Esophagus mucosa (tissue), 1 donor: Measurements from ENCODE around the gene NELL1. TPM values are rescaled to one million over a fixed set of nuclear protein-coding genes. Genes with fewer than 3 reads are reported as not detected.

ENCODE experiments used
- ATAC-seq: fragments of 200-7000 bp; cut with Tn5 transposase; one replicate; pipeline ENCODE4 v1.9.1; 2020
- total RNA-seq: library from RNA; stranded (reverse); gene quantifications from one replicate; pipeline ENCODE4 v1.2.4, GENCODE V29; 2023
- donor health status: DM: yes; HTN: yes; CAD: no.

NELL1 gene
- total RNA-seq, 1 donor from 2014 or later: not detected

DNA sequence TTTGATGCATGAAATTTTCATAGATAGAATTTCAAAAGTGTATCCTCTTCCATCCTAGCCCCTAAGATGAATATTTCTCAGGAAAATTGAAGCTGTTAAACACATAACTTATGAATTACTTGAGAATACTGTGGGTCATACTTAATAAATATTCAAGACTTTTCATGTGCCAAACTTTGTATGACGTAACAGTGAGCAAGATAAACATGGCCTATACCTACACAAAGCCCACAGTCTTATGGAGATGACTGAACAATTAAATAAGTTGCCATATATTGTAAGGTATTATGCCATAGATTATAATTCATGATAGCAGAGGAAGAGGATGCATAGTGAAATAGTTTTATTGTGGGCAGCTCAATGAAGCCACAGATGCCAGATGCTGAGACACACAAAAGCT lies 902.8 kb downstream of the NELL1 start:
- ATAC-seq: no peak

DNA sequence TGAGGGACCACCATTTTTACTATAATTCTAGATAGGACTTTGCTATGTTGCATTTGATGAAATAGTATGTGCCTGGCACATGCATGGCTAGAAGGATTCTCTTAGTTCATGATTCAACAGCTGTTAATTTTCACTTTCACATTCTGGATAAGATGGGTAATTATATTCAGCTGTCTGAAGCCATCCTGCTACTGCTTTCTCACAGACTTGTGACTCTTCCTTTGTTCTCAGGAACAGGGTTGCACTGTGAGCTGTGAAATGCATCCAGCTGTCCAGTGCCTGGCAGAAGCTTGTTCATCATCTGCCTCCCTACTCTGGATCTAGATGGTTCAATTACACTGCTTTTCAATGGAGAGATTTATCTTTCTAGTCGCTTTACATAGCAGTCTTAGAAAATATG lies 913.4 kb downstream of the NELL1 start:
- ATAC-seq: no peak

DNA sequence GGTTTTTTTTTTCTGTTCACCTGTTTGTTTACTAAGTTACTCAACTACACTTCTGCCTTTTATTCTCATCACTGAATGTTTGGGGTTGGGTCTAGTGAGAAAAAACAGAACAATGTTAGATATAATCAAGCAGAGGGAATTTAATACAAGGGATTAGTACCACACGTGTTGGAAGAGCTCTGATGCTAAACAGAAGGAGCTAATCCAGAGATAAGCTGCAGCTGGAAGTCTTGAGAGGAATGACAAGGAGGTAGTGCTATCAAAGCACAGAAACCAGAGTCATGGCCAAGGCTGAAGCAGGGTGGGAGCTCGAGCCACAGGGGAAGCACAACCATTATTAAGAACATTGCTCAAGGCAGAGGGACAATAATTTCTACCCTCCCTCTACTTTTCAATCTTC lies 919.4 kb downstream of the NELL1 start:
- ATAC-seq: no peak

DNA sequence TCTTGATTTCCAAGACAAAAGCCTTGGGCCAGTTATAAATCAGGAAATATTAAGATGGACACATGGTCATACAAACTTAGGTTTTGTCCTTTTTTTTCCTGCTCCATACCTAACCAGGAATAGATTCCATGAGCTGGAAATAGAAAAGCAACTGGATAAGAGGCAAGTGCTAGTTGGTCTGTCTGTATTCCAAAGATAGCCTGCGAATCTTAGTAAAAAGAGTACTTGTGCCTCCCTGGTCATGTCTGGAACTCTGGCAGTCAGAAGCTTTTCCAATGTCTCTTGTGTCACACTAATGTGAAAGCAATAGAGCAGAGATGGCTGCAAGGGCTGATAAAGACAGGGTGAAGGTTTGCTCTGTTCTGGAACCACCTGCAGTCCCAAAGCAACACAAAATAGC lies 933.3 kb downstream of the NELL1 start:
- no peak for ATAC-seq

DNA sequence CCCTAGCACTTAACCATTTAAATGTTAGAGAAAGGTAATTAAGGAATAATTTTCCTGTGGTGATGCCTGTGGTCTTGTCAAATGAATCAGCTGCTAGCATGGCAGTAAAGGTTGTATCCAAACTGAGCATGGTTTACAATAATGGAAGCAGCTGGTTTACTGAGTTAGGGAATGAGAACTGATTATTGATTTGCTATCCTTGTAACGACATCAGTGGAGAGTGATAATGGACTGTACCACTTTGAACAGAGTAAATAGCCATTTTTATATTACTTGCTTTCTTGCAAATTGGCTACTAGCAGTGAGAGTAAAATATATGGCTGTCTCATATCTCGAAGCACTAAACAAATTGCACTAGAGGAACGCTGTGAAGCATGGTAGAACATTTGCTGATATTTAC lies 934.5 kb downstream of the NELL1 start:
- no peak for ATAC-seq

DNA sequence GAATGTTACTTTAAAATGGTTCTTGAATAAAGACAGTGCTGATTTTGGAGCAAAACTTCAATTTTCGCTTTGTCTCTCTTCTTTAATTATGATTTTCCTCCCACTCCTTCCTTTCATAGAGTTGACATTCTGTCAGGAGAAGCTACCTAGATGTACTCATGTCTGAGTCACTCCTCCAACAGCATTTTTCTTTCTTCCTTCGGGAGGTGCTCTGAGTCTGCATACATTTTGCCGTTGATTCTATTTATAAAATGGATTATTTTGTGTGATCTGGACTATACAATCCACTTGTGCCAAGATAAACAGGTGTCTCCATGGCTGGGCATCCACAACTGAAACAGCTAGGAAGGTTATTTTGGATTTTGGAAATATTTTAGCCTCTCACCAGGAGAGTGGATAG lies 935.2 kb downstream of the NELL1 start:
- ATAC-seq: no peak

DNA sequence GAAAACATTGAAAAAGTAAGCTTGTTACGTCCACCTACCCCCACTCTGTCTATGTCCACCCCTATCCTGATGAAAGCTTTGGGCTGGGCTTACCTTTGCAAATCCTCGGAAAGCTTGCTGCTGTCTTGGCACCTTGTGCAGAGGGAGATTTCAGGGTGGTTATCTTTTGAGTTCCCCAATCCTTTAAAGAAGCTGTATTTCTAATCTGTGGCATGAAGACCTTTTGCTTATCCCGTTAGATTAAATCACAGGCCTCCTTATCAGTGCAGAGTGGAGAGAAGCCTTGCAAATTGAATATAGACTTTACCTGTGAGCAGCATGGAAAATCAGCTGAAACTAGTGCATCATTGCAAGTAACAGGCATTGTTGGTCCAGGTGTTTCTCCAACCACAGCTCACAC lies 942.9 kb downstream of the NELL1 start:
- no peak for ATAC-seq

DNA sequence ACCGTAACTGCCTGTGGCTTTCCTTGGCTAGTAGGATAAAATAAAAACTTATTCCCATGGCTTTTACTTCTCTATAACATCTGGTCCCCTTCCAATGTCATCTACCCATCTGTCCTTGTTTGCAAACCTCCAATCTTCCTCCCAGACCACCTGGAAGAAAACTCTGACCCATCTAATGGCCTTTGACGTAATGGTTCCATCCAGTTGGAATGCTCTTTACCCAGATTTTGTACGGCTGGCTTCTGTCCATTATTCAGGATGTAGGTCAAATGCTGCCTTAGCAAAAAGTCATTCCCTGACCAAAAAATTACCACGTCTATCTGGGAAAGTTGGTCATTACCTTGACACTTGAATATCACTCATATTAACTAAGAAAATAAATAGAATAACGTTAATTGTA lies 945.6 kb downstream of the NELL1 start:
- ATAC-seq: no peak

DNA sequence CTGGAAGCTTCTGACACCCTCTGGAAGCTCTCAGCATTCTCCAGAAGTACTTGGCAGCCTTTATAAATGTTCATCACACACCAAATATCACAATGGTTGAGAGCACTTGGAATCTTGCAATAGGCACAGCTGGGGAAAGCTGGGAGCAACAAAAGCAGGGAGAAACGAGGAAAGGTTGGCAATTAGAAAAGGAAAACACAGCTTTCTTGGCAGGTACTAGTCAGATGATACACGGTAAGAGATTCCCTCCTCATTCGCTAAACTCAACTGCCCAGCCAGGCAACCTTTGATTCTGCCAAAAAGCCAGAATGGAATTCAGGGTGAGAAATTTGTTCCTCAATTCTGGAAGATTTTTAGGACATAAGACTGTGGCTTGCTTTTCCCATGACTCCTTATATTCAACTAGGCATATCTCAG lies 946.6 kb downstream of the NELL1 start:
- ATAC-seq: no peak

DNA sequence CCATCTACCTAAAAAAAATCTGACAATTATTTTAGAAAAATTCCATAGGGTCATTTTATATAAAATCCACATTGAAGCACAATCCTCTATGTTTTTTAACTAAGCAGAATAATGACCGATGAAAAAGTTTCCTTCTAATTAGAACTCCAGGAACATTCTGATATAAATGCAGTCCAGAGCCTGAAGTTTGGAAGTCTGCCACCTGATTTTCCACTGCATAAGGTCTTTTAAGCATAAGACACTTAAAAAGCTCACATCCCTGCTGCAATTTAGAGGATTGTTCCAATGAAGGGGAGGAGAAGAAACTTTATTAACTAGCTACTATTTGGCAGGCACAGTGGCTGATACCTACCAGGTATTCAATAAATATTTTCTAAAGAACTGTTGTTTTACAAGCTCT lies 953.2 kb downstream of the NELL1 start:
- ATAC-seq: no peak

DNA sequence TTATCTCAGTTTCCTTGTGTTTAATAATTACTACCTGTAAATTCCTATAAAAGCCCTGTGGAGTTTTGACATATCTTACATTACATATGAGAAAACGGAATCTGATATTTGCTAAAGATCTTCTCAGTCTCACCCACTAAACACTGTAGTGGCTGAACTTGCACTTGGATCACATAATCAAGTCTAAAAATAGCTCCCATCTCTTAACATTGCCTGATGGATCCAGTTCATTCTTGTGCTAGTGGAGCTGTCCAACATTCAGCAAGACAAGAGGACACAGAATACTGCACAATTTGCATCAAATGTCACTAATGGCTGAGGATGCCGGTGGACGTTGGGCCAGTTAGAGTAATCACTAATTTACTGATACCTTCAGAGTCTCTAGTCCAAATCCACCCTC lies 953.6 kb downstream of the NELL1 start:
- ATAC-seq: no peak

Other genes starting within 250 kb of the NELL1 start
- gene SLC6A5, start 70.0 kb upstream of the NELL1 start, total RNA-seq: not detected